Ascending aorta (tissue), 2 donors: ENCODE data around the gene PPP1R27. TPM values are rescaled to one million over a fixed set of nuclear protein-coding genes. Genes with fewer than 3 reads are reported as not detected.
A peak's percentile ranks its signal among the peaks of the same experiment; 100 is the strongest.

ENCODE experiments used
- DNase-seq, 2 donors: peaks; one replicate each; pipeline ENCODE4 v3.0.0-alpha.2; 2019; ENCODE audit warnings: low spot score in 2 of 2
- H3K27ac ChIP-seq, 2 donors: fragments of 200-600 bp; sonication (generic); one replicate each; pipeline ENCODE4 v1.5.1; 2016 to 2017; ENCODE audit warnings: mild to moderate bottlenecking in 1 of 2
- H3K27me3 ChIP-seq: fragments of 200-600 bp; sonication (generic); one replicate; pipeline ENCODE4 v1.5.1; 2017
- H3K36me3 ChIP-seq, 2 donors: fragments of 200-600 bp; sonication (generic); one replicate each; pipeline ENCODE4 v1.5.1; 2016
- H3K4me1 ChIP-seq, 2 donors: fragments of 200-600 bp; sonication (generic); one replicate each; pipeline ENCODE4 v1.5.1; 2016 to 2017; ENCODE audit warnings: mild to moderate bottlenecking in 1 of 2
- H3K4me3 ChIP-seq, 2 donors: fragments of 200-600 bp; sonication (generic); one replicate each; pipeline ENCODE4 v1.5.1; 2016 to 2017; ENCODE audit warnings: mild to moderate bottlenecking in 1 of 2
- H3K9me3 ChIP-seq, 2 donors: fragments of 200-600 bp; sonication (generic); one replicate each; pipeline ENCODE4 v1.5.1; 2016
- intact Hi-C: fragments of 100-400 bp; cut with DNase I; formaldehyde crosslinking; loops from one replicate; pipeline ENCODE4 v1.15.1; 2023
- total RNA-seq: library from RNA; depleted of rRNA; stranded (reverse); fragments of >200 nt; gene quantifications from one replicate; pipeline ENCODE4 v1.1.0, GENCODE V29; 2016
- TF ChIP-seq, protein P1 (sequence below), 3 experiments: fragments of 200-600 bp in 2 of 3; fragments of 450-650 bp in 1 of 3; sonication (generic) in 2 of 3; IDR thresholded peaks; one replicate each; pipeline ENCODE4 v1.5.1; 2016 to 2019; ENCODE audit warnings: antibody characterized with exemption in 3 of 3, mild to moderate bottlenecking in 1 of 3, moderate library complexity in 1 of 3

Gene PPP1R27
- total RNA-seq, 1 donor from 2014 or later = not detected

DNA sequence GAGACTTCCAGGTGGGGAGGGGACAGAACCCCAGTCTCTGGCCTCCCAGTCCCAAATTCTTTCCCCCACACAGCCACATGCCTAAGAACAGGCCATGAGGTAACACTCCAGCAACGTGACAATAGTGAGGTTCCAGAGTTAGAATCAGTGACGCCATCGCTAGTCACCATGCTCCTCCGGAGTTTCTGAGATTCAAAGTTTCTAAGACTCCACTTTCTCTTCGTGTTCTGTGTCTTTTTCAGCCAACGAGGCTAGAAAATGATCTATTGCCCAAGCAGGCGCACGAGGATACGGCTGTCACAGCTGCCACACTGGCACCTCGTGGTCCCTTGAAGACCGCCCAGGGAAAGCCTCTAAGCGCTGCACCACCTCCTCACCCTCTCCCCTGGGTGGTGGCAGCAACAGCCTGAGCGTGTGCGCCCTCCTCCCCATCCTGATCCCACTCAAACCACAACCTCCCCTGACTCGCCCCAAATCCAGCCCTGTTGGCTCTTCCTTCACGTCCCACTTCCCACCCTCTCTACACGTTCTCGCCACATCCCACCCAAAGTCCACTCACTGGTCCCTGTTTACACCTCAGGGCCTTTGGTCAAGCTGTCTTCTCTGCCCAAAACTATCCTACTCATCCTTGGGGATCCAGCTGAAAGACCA, 2.8 kb downstream of the PPP1R27 start:
- TF ChIP-seq, protein P1, sequence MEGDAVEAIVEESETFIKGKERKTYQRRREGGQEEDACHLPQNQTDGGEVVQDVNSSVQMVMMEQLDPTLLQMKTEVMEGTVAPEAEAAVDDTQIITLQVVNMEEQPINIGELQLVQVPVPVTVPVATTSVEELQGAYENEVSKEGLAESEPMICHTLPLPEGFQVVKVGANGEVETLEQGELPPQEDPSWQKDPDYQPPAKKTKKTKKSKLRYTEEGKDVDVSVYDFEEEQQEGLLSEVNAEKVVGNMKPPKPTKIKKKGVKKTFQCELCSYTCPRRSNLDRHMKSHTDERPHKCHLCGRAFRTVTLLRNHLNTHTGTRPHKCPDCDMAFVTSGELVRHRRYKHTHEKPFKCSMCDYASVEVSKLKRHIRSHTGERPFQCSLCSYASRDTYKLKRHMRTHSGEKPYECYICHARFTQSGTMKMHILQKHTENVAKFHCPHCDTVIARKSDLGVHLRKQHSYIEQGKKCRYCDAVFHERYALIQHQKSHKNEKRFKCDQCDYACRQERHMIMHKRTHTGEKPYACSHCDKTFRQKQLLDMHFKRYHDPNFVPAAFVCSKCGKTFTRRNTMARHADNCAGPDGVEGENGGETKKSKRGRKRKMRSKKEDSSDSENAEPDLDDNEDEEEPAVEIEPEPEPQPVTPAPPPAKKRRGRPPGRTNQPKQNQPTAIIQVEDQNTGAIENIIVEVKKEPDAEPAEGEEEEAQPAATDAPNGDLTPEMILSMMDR (IDR thresholded peaks at IDR 0.05) = no peak
- Histone ChIP-seq H3K36me3 (no peaks in the 10 kb centered on the region), H3K9me3 (no peaks in the 10 kb centered on the region), H3K27ac (peak overlapping the region; percentile 90 to 94), H3K4me3 (peak overlapping the region; percentile 92 to 94), H3K27me3 (no peaks in the 10 kb centered on the region), H3K4me1 (peaks cover 16 to 22% of the 10 kb centered on the region in 2 donors)
- intact Hi-C loops = loop anchor here (1.0 to 5.0 kb wide), 3 partner anchors 28 to 78 kb away; partner anchors contain the start of genes ARHGDIA and P4HB
- DNase-seq = peak in 1 of 2 donors; percentile 71

DNA sequence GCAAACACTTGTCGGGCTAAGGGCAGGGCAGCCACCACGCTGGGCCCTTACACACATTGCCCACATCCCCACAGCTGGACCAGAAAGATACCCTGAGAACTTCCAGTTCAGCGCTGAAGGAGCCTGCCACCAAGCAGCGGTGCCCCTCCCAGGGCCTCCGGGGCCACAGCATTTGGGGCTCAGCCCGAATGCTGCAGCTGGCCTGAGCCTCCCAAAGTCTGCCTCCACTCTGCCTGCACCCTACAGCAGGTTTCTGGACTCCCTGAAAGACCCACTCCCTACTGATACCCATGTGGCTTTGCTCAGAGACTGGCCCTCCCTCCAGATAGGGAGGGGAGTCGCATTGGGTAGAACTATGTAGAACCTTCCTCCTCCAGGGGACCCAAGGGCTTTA, 3.3 kb downstream of the PPP1R27 start:
- TF ChIP-seq, protein P1 (IDR thresholded peaks at IDR 0.05) = no peak
- Histone ChIP-seq H3K36me3 (no peaks in the 10 kb centered on the region), H3K4me1 (peaks cover 16 to 22% of the 10 kb centered on the region in 2 donors), H3K4me3 (peak overlapping the region in 1 of 2 donors; percentile 94), H3K27ac (peak overlapping the region; percentile 90 to 94), H3K9me3 (no peaks in the 10 kb centered on the region), H3K27me3 (no peaks in the 10 kb centered on the region)
- intact Hi-C loops = loop anchor here (5.0 kb wide), 1 partner anchor 41 kb away; the partner anchor contains the start of gene ARHGDIA
- no peak for DNase-seq

DNA sequence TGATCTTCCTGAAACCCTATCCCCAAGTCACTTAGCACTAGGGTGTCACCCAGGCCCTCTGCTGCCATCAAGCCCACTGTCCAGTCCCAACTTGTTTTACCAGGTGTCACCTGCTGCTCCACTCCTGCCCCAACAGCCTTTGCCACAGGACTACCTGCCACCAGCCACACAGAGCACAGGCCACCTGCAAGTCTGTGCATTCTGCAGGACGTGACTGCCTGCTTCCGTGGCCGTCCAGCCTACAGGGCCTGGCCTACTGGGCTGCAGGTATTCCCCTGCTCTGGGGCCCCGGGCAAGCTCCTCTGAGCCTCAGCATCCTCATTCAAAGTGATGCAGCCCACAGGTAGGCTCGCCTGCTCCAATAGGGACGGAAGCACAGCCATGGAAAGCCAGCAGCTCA, 5.0 kb downstream of the PPP1R27 start:
- TF ChIP-seq, protein P1 (IDR thresholded peaks at IDR 0.05) = no peak
- intact Hi-C loops = loop anchor here (5.0 kb wide), 1 partner anchor 42 kb away; the partner anchor contains the start of gene ARHGDIA
- Histone ChIP-seq H3K4me3 (no peak overlapping the region), H3K27me3 (no peaks in the 10 kb centered on the region), H3K36me3 (peaks cover 1 to 3% of the 10 kb centered on the region in 2 donors), H3K4me1 (peaks cover 16 to 22% of the 10 kb centered on the region in 2 donors), H3K9me3 (no peaks in the 10 kb centered on the region), H3K27ac (no peak overlapping the region)
- no peak for DNase-seq

DNA sequence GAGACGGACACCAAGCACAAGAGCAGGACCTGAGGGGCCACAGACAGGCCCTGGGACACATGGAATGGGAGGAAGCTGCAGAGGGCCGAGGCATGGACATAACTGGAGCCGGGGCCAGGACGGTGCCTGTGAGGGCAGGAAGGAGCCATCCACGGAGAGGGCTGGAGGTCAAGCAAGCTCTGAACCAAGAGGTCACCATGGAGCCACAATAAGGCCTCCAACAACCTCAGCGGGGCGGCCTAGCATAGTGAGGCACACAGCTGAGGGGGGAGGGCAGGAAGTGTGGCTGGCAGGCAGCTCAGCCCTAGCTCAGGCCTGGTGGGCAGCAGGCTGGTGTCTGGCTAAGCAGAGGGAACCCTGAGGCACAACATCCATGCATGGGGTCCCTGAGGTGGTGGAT, 6.2 kb downstream of the PPP1R27 start:
- TF ChIP-seq, protein P1 (IDR thresholded peaks at IDR 0.05) = no peak
- H3K9me3 ChIP-seq = no peaks in the 10 kb centered on the region
- no peaks in the 10 kb centered on the region for H3K27me3 ChIP-seq
- no peak overlapping the region for H3K4me3 ChIP-seq
- peaks cover 13 to 15% of the 10 kb centered on the region in 2 donors for H3K36me3 ChIP-seq
- peaks cover 12 to 17% of the 10 kb centered on the region in 2 donors for H3K4me1 ChIP-seq
- intact Hi-C loops = no loop called here
- DNase-seq = no peak
- no peak overlapping the region for H3K27ac ChIP-seq

DNA sequence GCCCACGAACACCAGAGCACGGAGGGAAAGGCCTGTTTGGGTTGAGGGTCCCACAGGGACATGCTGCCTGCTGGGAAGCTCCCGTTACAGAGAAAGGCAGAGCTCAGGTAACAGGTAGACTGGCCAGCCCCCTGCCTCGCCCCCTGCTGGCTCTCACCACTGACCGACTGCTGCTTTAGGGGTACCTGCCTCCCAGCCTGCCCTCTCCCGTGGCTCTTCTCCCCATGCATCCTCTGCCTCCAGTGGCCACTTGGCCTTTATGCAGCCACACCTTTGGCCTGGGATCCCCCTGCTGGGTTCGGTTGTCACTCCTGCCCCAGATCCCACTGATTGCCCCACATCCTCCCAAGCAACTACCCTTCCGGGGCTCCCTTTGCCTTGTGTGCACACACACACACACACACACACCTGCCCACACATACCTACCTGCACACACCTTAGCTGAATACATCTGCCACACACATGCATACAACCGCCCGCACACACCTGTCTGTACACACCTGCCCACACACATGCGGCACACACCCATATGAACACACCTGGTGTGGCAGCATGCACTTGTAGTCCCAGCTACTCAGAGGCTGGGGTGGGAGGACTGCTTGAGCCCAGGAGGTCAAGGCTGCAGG, 8.9 kb downstream of the PPP1R27 start:
- H3K27ac ChIP-seq = no peak overlapping the region
- intact Hi-C loops = no loop called here
- no peak overlapping the region for H3K4me3 ChIP-seq
- TF ChIP-seq, protein P1 (IDR thresholded peaks at IDR 0.05) = no peak
- peaks cover 0 to 6% of the 10 kb centered on the region in 2 donors for H3K4me1 ChIP-seq
- DNase-seq = no peak
- H3K36me3 ChIP-seq = peaks cover 24 to 27% of the 10 kb centered on the region in 2 donors
- no peaks in the 10 kb centered on the region for H3K9me3 ChIP-seq
- no peaks in the 10 kb centered on the region for H3K27me3 ChIP-seq
